Caco-2 (cell line): ENCODE data around the gene RNU7-1. TPM values are rescaled to one million over a fixed set of nuclear protein-coding genes. Genes with fewer than 3 reads are reported as not detected.
A peak's percentile ranks its signal among the peaks of the same experiment; 100 is the strongest.

Experiments used
- BruUV-seq: library from RNA; stranded (reverse); fragments of 400-500 nt; replicated peaks from 2 replicates; lab custom pipeline; 2021; lab: Mats Ljungman, UMichigan
- CTCF ChIA-PET: fragments of 300-600 bp; sonication (Branson Sonifier 250); formaldehyde crosslinking; loops from one replicate; lab custom pipeline; 2022; ENCODE audit warnings: antibody characterized with exemption; lab: Charles Lee
- POLR2A ChIA-PET: fragments of 300-600 bp; sonication (Branson Sonifier 250); formaldehyde crosslinking; loops from one replicate; lab custom pipeline; 2022; ENCODE audit warnings: antibody characterized with exemption; lab: Charles Lee
- DNase-seq, 2 experiments: peaks; one replicate each; pipeline versions ENCODE4 v3.0.0 to v3.0.0-alpha.2; 2020 to 2022
- H3K27me3 ChIP-seq: replicated peaks from 2 replicates; pipeline ENCODE4 v1.6.0; 2011; ENCODE audit warnings: low read length; ENCODE audit not compliant: control insufficient read depth, insufficient read depth
- H3K36me3 ChIP-seq: 2 replicates; pipeline ENCODE4 v1.5.1; 2011; ENCODE audit warnings: low read length; ENCODE audit not compliant: control insufficient read depth, insufficient read depth
- H3K4me1 ChIP-seq: fragments of 250-450 bp; sonication (Bioruptor Pico); 2 replicates; pipeline ENCODE4 v1.5.1; 2020; ENCODE audit warnings: mild to moderate bottlenecking
- H3K4me3 ChIP-seq: 2 replicates; pipeline ENCODE4 v1.5.1; 2011; ENCODE audit warnings: low read depth, mild to moderate bottlenecking, control low read depth, low read length
- H3K9me3 ChIP-seq: fragments of 250-450 bp; sonication (Bioruptor Pico); 2 replicates; pipeline ENCODE4 v1.5.1; 2020; ENCODE audit warnings: mild to moderate bottlenecking, moderate library complexity
- H3K27ac Mint-ChIP-seq: one replicate; pipeline ENCODE4 v1.8.0; 2022; ENCODE audit warnings: mixed read lengths; ENCODE audit not compliant: unreplicated experiment
- H3K27me3 Mint-ChIP-seq: one replicate; pipeline ENCODE4 v1.8.0; 2022; ENCODE audit warnings: mixed read lengths; ENCODE audit not compliant: insufficient read depth, unreplicated experiment
- H3K36me3 Mint-ChIP-seq: one replicate; pipeline ENCODE4 v1.8.0; 2022; ENCODE audit warnings: mild to moderate bottlenecking, mixed read lengths; ENCODE audit not compliant: insufficient read depth, unreplicated experiment
- H3K4me1 Mint-ChIP-seq: one replicate; pipeline ENCODE4 v1.8.0; 2022; ENCODE audit warnings: low read depth, mixed read lengths; ENCODE audit not compliant: unreplicated experiment
- H3K4me3 Mint-ChIP-seq: one replicate; pipeline ENCODE4 v1.8.0; 2022; ENCODE audit warnings: mild to moderate bottlenecking, moderate library complexity, mixed read lengths; ENCODE audit not compliant: unreplicated experiment
- H3K9me3 Mint-ChIP-seq: one replicate; pipeline ENCODE4 v1.8.0; 2022; ENCODE audit warnings: mixed read lengths; ENCODE audit not compliant: unreplicated experiment
- CTCF ChIP-seq, 2 experiments: fragments of 200-600 bp in 1 of 2; IDR thresholded peaks; 1 replicate in 1 of 2; 2 replicates in 1 of 2; pipeline versions ENCODE4 v1.5.1 to v1.8.0; 2011 to 2022; ENCODE audit warnings: antibody characterized with exemption in 1 of 2, control low read depth in 1 of 2, inconsistent platforms in 1 of 2, low read depth in 1 of 2, low read length in 1 of 2, mild to moderate bottlenecking in 1 of 2, moderate library complexity in 1 of 2; ENCODE audit not compliant: insufficient read depth in 1 of 2, severe bottlenecking in 1 of 2, unreplicated experiment in 1 of 2
- intact Hi-C: fragments of 100-400 bp; cut with micrococcal nuclease; formaldehyde crosslinking; loops from one replicate; pipeline ENCODE4 v1.10.0; 2022; ENCODE audit not compliant: unreplicated experiment
- total RNA-seq: library from RNA; stranded (reverse); gene quantifications from 2 replicates; pipeline ENCODE4 v1.2.3, GENCODE V29; 2022

RNU7-1 gene
- total RNA-seq, 1 experiment from 2014 or later, result not detected

GRCh38 chr12:6965714-6966113 lies 22.1 kb downstream of the RNU7-1 start:
- Mint-ChIP-seq H3K9me3 (no peaks in the 10 kb centered on the region), H3K27ac (peak overlapping the region; percentile 93), H3K36me3 (peaks cover 93% of the 10 kb centered on the region), H3K4me3 (peak overlapping the region; percentile 81), H3K4me1 (peaks cover 32% of the 10 kb centered on the region), H3K27me3 (no peaks in the 10 kb centered on the region)
- no peaks in the 10 kb centered on the region for H3K9me3 ChIP-seq
- POLR2A ChIA-PET, result interaction anchor here (9.3 kb wide), 1 partner anchor 20 kb away, joined by 237 read pairs; the partner anchor contains the start of genes C12orf57 and RNU7-1
- H3K36me3 ChIP-seq, result peaks cover 19% of the 10 kb centered on the region
- H3K4me3 ChIP-seq, result no peak overlapping the region
- no peaks in the 10 kb centered on the region for H3K27me3 ChIP-seq
- no TSS peak for BruUV-seq
- TF ChIP-seq CTCF (IDR thresholded peaks at IDR 0.05; ENCODE audit: insufficient read depth in 1 of 2, low read depth in 1 of 2, low read length in 1 of 2, severe bottlenecking in 1 of 2, unreplicated experiment in 1 of 2), result no peak
- no peak for DNase-seq
- intact Hi-C loops, result no loop called here
- CTCF ChIA-PET, result interaction anchor here (2.5 to 8.6 kb wide), 2 partner anchors 20 to 96 kb away, joined by 10 to 241 read pairs; partner anchors contain the start of genes C12orf57 and RNU7-1
- H3K4me1 ChIP-seq, result peaks cover 39% of the 10 kb centered on the region

GRCh38 chr12:6966351-6966750 lies 22.7 kb downstream of the RNU7-1 start:
- Mint-ChIP-seq H3K4me3 (no peak overlapping the region), H3K36me3 (peaks cover 97% of the 10 kb centered on the region), H3K4me1 (peaks cover 26% of the 10 kb centered on the region), H3K27me3 (no peaks in the 10 kb centered on the region), H3K27ac (no peak overlapping the region), H3K9me3 (no peaks in the 10 kb centered on the region)
- ChIA-PET POLR2A (interaction anchor here (9.3 kb wide), 1 partner anchor 21 kb away, joined by 237 read pairs; the partner anchor contains the start of genes C12orf57 and RNU7-1), CTCF (interaction anchor here (0.7 to 8.6 kb wide), 2 partner anchors 21 to 55 kb away, joined by 4 to 241 read pairs; partner anchors contain the start of genes C12orf57 and RNU7-1)
- no peak for DNase-seq
- no TSS peak for BruUV-seq
- Histone ChIP-seq H3K36me3 (peaks cover 19% of the 10 kb centered on the region), H3K4me1 (peaks cover 33% of the 10 kb centered on the region), H3K9me3 (no peaks in the 10 kb centered on the region), H3K27me3 (no peaks in the 10 kb centered on the region), H3K4me3 (no peak overlapping the region)
- intact Hi-C loops, result no loop called here
- TF ChIP-seq CTCF (IDR thresholded peaks at IDR 0.05; ENCODE audit: insufficient read depth in 1 of 2, low read depth in 1 of 2, low read length in 1 of 2, severe bottlenecking in 1 of 2, unreplicated experiment in 1 of 2), result no peak

- peaks cover 30% of the 10 kb centered on the region for H3K4me1 ChIP-seq
- H3K4me1 Mint-ChIP-seq, result peaks cover 27% of the 10 kb centered on the region
These were observed 24.1 kb downstream of the RNU7-1 start for GRCh38 chr12:6967651-6968100.

More at GRCh38 chr12:6967651-6968100, 24.1 kb downstream of the RNU7-1 start:
- Histone ChIP-seq H3K27me3 (no peaks in the 10 kb centered on the region), H3K9me3 (no peaks in the 10 kb centered on the region), H3K36me3 (peaks cover 19% of the 10 kb centered on the region), H3K4me3 (no peak overlapping the region)
- Mint-ChIP-seq H3K4me3 (no peak overlapping the region), H3K27ac (no peak overlapping the region), H3K36me3 (peaks cover 98% of the 10 kb centered on the region), H3K27me3 (no peaks in the 10 kb centered on the region), H3K9me3 (no peaks in the 10 kb centered on the region)
- no peak for TF ChIP-seq CTCF (IDR thresholded peaks at IDR 0.05; ENCODE audit: insufficient read depth in 1 of 2, low read depth in 1 of 2, low read length in 1 of 2, severe bottlenecking in 1 of 2, unreplicated experiment in 1 of 2)
- no peak for DNase-seq
- CTCF ChIA-PET, result interaction anchor here (0.7 kb wide), 1 partner anchor 24 kb away, joined by 3 read pairs; the partner anchor contains the start of genes C12orf57 and RNU7-1
- no TSS peak for BruUV-seq
- intact Hi-C loops, result no loop called here
- POLR2A ChIA-PET, result interaction anchor here (0.7 to 2.9 kb wide), 3 partner anchors 22 to 128 kb away, joined by 3 to 13 read pairs (median 8); partner anchors contain the start of gene LPCAT3
